Chondrocyte (in vitro differentiated cells): Measurements from ENCODE around the gene MARVELD3. TPM values are rescaled to one million over a fixed set of nuclear protein-coding genes. Genes with fewer than 3 reads are reported as not detected.
"Not testable (repeated sequence)": the region's sequence is repeated elsewhere in the genome, so short reads cannot be mapped to it uniquely, and the experiment has no call there.

Experiments
- DNase-seq: peaks from one replicate; pipeline ENCODE4 v3.0.0; 2021; ENCODE audit warnings: mixed read lengths, low spot score
- H3K27ac Mint-ChIP-seq: one replicate; pipeline ENCODE4 v1.8.0; 2021; ENCODE audit warnings: mild to moderate bottlenecking, moderate library complexity, mixed read lengths; ENCODE audit not compliant: unreplicated experiment
- H3K27me3 Mint-ChIP-seq: 2 replicates; pipeline ENCODE4 v1.8.0; 2021; ENCODE audit warnings: low read depth, mixed read lengths
- H3K36me3 Mint-ChIP-seq: 2 replicates; pipeline ENCODE4 v1.8.0; 2021; ENCODE audit warnings: low read depth, mixed read lengths
- H3K4me1 Mint-ChIP-seq: 2 replicates; pipeline ENCODE4 v1.8.0; 2021; ENCODE audit warnings: low read depth, mild to moderate bottlenecking, mixed read lengths
- H3K4me3 Mint-ChIP-seq: one replicate; pipeline ENCODE4 v1.8.0; 2021; ENCODE audit warnings: mild to moderate bottlenecking, moderate library complexity, mixed read lengths; ENCODE audit not compliant: unreplicated experiment
- H3K9me3 Mint-ChIP-seq: 2 replicates; pipeline ENCODE4 v1.8.0; 2021; ENCODE audit warnings: low read depth, mixed read lengths
- CTCF ChIP-seq: fragments of 200-600 bp; sonication (generic); IDR thresholded peaks from 2 replicates; pipeline ENCODE4 v1.5.0; 2021; ENCODE audit warnings: antibody characterized with exemption, mild to moderate bottlenecking, moderate library complexity
- total RNA-seq: library from RNA; stranded (reverse); gene quantifications from 3 replicates; pipeline ENCODE4 v1.2.1, GENCODE V29; 2021

Gene MARVELD3
- total RNA-seq, 1 donor from 2014 or later, result 2.4 TPM

GRCh38 chr16:71590584-71590983, 35.4 kb upstream of the MARVELD3 start:
- H3K27me3 Mint-ChIP-seq, result peaks cover 44% of the 10 kb centered on the region
- no peak for DNase-seq
- no peak for TF ChIP-seq CTCF
- no peaks in the 10 kb centered on the region for H3K4me1 Mint-ChIP-seq
- H3K4me3 Mint-ChIP-seq, result no peak overlapping the region
- H3K36me3 Mint-ChIP-seq, result no peaks in the 10 kb centered on the region
- H3K27ac Mint-ChIP-seq, result no peak overlapping the region
- no peaks in the 10 kb centered on the region for H3K9me3 Mint-ChIP-seq

- no peak for TF ChIP-seq CTCF
- Mint-ChIP-seq H3K36me3 (no peaks in the 10 kb centered on the region), H3K27me3 (peaks cover 41% of the 10 kb centered on the region), H3K4me3 (no peak overlapping the region), H3K9me3 (no peaks in the 10 kb centered on the region), H3K27ac (no peak overlapping the region), H3K4me1 (no peaks in the 10 kb centered on the region)
- no peak for DNase-seq
Measured at GRCh38 chr16:71591917-71592316, 34.1 kb upstream of the MARVELD3 start.

GRCh38 chr16:71593048-71593999, 32.7 kb upstream of the MARVELD3 start:
- Mint-ChIP-seq H3K36me3 (no peaks in the 10 kb centered on the region), H3K27ac (no peak overlapping the region), H3K27me3 (peaks cover 38% of the 10 kb centered on the region), H3K4me1 (no peaks in the 10 kb centered on the region), H3K4me3 (no peak overlapping the region), H3K9me3 (no peaks in the 10 kb centered on the region)
- no peak for DNase-seq
- no peak for TF ChIP-seq CTCF

- H3K9me3 Mint-ChIP-seq, result peaks cover 6% of the 10 kb centered on the region
- H3K4me1 Mint-ChIP-seq, result no peaks in the 10 kb centered on the region
- H3K36me3 Mint-ChIP-seq, result no peaks in the 10 kb centered on the region
- H3K4me3 Mint-ChIP-seq, result no peak overlapping the region
- peaks cover 35% of the 10 kb centered on the region for H3K27me3 Mint-ChIP-seq
- no peak overlapping the region for H3K27ac Mint-ChIP-seq
- no peak for DNase-seq
- no peak for TF ChIP-seq CTCF
Measured at GRCh38 chr16:71594000-71594646, 31.9 kb upstream of the MARVELD3 start.

- not testable (repeated sequence) for H3K27ac Mint-ChIP-seq, H3K9me3 Mint-ChIP-seq, H3K4me1 Mint-ChIP-seq, DNase-seq, H3K4me3 Mint-ChIP-seq, H3K36me3 Mint-ChIP-seq
- peaks cover 35% of the 10 kb centered on the region for H3K27me3 Mint-ChIP-seq
Measured at GRCh38 chr16:71595340-71595826, 30.6 kb upstream of the MARVELD3 start.

GRCh38 chr16:71598426-71598825, 27.6 kb upstream of the MARVELD3 start:
- not testable (repeated sequence) for H3K27ac Mint-ChIP-seq, H3K9me3 Mint-ChIP-seq, H3K4me1 Mint-ChIP-seq, H3K36me3 Mint-ChIP-seq, H3K4me3 Mint-ChIP-seq, DNase-seq
- peaks cover 16% of the 10 kb centered on the region for H3K27me3 Mint-ChIP-seq
